OCI-LY7 (cell line): ENCODE measurements around the gene WDR91. TPM values are rescaled to one million over a fixed set of nuclear protein-coding genes. Genes with fewer than 3 reads are reported as not detected.

Experiments used
- BruUV-seq: library from RNA; stranded (reverse); fragments of 400-500 nt; replicated peaks from 2 replicates; lab custom pipeline; 2021; lab: Mats Ljungman, UMichigan
- CTCF ChIA-PET: fragments of 300-600 bp; sonication (Branson Sonifier 250); formaldehyde crosslinking; loops from one replicate; lab custom pipeline; 2022; ENCODE audit warnings: antibody characterized with exemption; ENCODE audit not compliant: unreplicated experiment; lab: Charles Lee
- POLR2A ChIA-PET: fragments of 300-600 bp; sonication (Branson Sonifier 250); formaldehyde crosslinking; loops from one replicate; lab custom pipeline; 2022; ENCODE audit warnings: antibody characterized with exemption; lab: Charles Lee
- DNase-seq: peaks from one replicate; pipeline ENCODE4 v3.0.0-alpha.2; 2015; ENCODE audit warnings: low spot score
- H2AFZ ChIP-seq: fragments of 200-600 bp; sonication (generic), shearing (Covaris generic); 2 replicates; pipeline ENCODE4 v1.6.1; 2014; ENCODE audit warnings: mild to moderate bottlenecking, antibody characterized with exemption, low read length, moderate library complexity
- H3K27ac ChIP-seq: fragments of 200-600 bp; sonication (generic); 2 replicates; pipeline ENCODE4 v1.5.1; 2014; ENCODE audit warnings: mixed run types, low read depth, mild to moderate bottlenecking, moderate library complexity, low read length, inconsistent platforms; ENCODE audit not compliant: poor library complexity, severe bottlenecking
- H3K36me3 ChIP-seq: fragments of 200-600 bp; sonication (generic); 2 replicates; pipeline ENCODE4 v1.6.1; 2014; ENCODE audit warnings: mild to moderate bottlenecking, antibody characterized with exemption, low read length, moderate library complexity, mixed read lengths; ENCODE audit not compliant: insufficient read depth
- H3K4me1 ChIP-seq: fragments of 200-600 bp; sonication (generic); 2 replicates; pipeline ENCODE4 v1.5.1; 2014; ENCODE audit warnings: mild to moderate bottlenecking, low read length; ENCODE audit not compliant: insufficient read depth, poor library complexity, severe bottlenecking
- H3K4me2 ChIP-seq: fragments of 200-600 bp; sonication (generic); 2 replicates; pipeline ENCODE4 v1.6.1; 2014; ENCODE audit warnings: mild to moderate bottlenecking, low read length
- H3K4me3 ChIP-seq: fragments of 200-600 bp; sonication (generic); 2 replicates; pipeline ENCODE4 v1.5.1; 2014; ENCODE audit warnings: mild to moderate bottlenecking, low read depth, low read length; ENCODE audit not compliant: poor library complexity, severe bottlenecking
- H3K79me2 ChIP-seq: fragments of 200-600 bp; sonication (generic); 2 replicates; pipeline ENCODE4 v1.6.1; 2016; ENCODE audit warnings: low read depth, mild to moderate bottlenecking, low read length, moderate library complexity, mixed read lengths; ENCODE audit not compliant: insufficient read depth
- H3K9me2 ChIP-seq: fragments of 200-600 bp; sonication (generic); 2 replicates; pipeline ENCODE4 v1.6.1; 2016; ENCODE audit warnings: mild to moderate bottlenecking, low read length, mixed read lengths; ENCODE audit not compliant: insufficient read depth
- H3K9me3 ChIP-seq: fragments of 200-600 bp; sonication (generic); 2 replicates; pipeline ENCODE4 v1.6.1; 2014; ENCODE audit warnings: mild to moderate bottlenecking, mixed run types, low read length, mixed read lengths
- H4K20me1 ChIP-seq: fragments of 200-600 bp; sonication (generic); 2 replicates; pipeline ENCODE4 v1.6.1; 2014; ENCODE audit warnings: mild to moderate bottlenecking, antibody characterized with exemption, low read length, moderate library complexity, mixed read lengths; ENCODE audit not compliant: insufficient read depth
- EZH2phosphoT487 ChIP-seq: fragments of 200-600 bp; sonication (generic); IDR thresholded peaks from 2 replicates; pipeline ENCODE4 v1.6.1; 2018; ENCODE audit warnings: low read depth, borderline replicate concordance, mild to moderate bottlenecking, mixed run types, antibody characterized with exemption, low read length, moderate library complexity, mixed read lengths
- intact Hi-C: fragments of 100-400 bp; cut with micrococcal nuclease; formaldehyde crosslinking; loops from one replicate; pipeline ENCODE4 v1.10.0; 2022; ENCODE audit not compliant: unreplicated experiment
- microRNA-seq: library from miRNA; unstranded; fragments of <30 nt; microRNA quantifications from one replicate; pipeline ENCODE4 v1.2.0, GENCODE V29; 2022; ENCODE audit warnings: borderline replicate concordance
- small RNA-seq: library from RNA; depleted of rRNA; stranded (forward); fragments of <200 nt; gene quantifications from one replicate; pipeline ENCODE3, GENCODE V24; 2014
- total RNA-seq, 2 experiments: library from RNA; depleted of rRNA in 1 of 2; stranded (reverse); fragments of >200 nt in 1 of 2; shearing (Covaris generic) in 1 of 2; gene quantifications; 2 replicates each; pipeline ENCODE4 v1.2.3, GENCODE V29; 2014 to 2022
- TF ChIP-seq, protein P1 (sequence below): fragments of 200-600 bp; sonication (generic); conservative IDR thresholded peaks from 2 replicates; pipeline ENCODE4 v1.5.1; 2014; ENCODE audit warnings: mild to moderate bottlenecking, antibody characterized with exemption, low read length, moderate library complexity, mixed read lengths

Gene WDR91
- total RNA-seq, 2 experiments from 2014 or later, result 13.6 to 17.1 TPM

DNA sequence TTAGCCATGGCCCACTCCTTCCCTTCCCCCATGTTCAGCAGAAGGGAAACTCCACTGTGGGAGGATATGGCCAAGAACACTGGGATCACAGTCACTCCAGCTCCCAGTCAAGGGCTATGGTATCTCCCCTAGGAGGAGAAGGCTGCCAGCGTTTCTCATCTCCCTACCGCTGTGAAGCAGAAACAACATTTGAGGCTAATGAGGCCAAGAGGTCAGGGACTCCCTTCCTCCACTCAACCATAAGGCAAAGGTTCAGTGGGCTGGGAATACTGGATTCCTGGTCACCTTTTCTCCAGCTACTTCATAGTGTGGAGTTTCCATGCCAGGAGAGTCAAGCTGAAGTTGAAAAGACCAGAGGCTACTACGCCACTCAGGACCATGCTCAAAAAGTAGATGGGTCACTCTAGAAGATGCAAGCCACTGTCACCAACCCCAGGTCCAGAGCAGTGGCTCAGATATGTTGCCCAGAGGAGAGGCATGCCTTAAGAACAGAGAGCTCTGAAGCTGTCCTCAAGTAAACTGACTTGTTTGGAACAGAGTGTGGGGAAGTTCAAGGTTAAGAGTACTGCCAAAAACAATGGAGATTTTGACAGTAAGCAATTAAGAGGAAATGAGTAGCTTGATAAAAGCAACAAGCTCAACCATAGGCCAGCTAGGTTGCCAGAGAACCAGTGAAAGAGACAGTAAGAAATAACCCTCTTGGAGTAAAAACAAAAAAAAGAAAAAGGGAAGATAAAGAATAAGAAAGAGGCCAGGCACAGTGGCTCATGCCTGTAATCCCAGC is 67.2 kb downstream of the WDR91 start:
- H3K36me3 ChIP-seq, result no peaks in the 10 kb centered on the region
- no peak overlapping the region for H3K4me2 ChIP-seq
- H3K4me1 ChIP-seq, result peaks cover 9% of the 10 kb centered on the region
- DNase-seq, result no peak
- no peaks in the 10 kb centered on the region for H3K9me3 ChIP-seq
- TF ChIP-seq, protein P1, sequence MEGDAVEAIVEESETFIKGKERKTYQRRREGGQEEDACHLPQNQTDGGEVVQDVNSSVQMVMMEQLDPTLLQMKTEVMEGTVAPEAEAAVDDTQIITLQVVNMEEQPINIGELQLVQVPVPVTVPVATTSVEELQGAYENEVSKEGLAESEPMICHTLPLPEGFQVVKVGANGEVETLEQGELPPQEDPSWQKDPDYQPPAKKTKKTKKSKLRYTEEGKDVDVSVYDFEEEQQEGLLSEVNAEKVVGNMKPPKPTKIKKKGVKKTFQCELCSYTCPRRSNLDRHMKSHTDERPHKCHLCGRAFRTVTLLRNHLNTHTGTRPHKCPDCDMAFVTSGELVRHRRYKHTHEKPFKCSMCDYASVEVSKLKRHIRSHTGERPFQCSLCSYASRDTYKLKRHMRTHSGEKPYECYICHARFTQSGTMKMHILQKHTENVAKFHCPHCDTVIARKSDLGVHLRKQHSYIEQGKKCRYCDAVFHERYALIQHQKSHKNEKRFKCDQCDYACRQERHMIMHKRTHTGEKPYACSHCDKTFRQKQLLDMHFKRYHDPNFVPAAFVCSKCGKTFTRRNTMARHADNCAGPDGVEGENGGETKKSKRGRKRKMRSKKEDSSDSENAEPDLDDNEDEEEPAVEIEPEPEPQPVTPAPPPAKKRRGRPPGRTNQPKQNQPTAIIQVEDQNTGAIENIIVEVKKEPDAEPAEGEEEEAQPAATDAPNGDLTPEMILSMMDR, result no peak
- TF ChIP-seq EZH2phosphoT487, result no peak
- no peaks in the 10 kb centered on the region for H3K9me2 ChIP-seq
- no peaks in the 10 kb centered on the region for H4K20me1 ChIP-seq
- no peak overlapping the region for H3K27ac ChIP-seq
- CTCF ChIA-PET, result no interaction called here
- no TSS peak for BruUV-seq
- H2AFZ ChIP-seq, result no peak overlapping the region
- POLR2A ChIA-PET, result interaction anchor here (0.6 kb wide), 1 partner anchor 70 kb away, joined by 3 read pairs; no protein-coding TSS in a partner anchor
- no peak overlapping the region for H3K4me3 ChIP-seq
- intact Hi-C loops, result no loop called here
- no peaks in the 10 kb centered on the region for H3K79me2 ChIP-seq

Small RNA genes lying within 50 kb of the gene (microRNA-seq; reads per million reads assigned to microRNA genes)
- 4.5 reads per million for gene MIR6509

Small RNA genes lying within 50 kb of the gene (small RNA-seq; reads per million reads assigned to genes)
- not detected for gene MIR6509

Other genes with a start within 250 kb of the WDR91 start
- gene AGBL3, start 225.0 kb downstream of the WDR91 start, total RNA-seq (2014; rRNA removed; shearing (Covaris generic)), result 3.5 and 5.3 TPM in 2 replicates
- gene AGBL3, start 225.0 kb downstream of the WDR91 start, total RNA-seq (2022), result 4.9 and 7.1 TPM in 2 replicates
- gene TMEM140, start 63.5 kb downstream of the WDR91 start, total RNA-seq (2014; rRNA removed; shearing (Covaris generic)), result 0.41 TPM in 1 of 2 replicates, not detected in the other
- gene TMEM140, start 63.5 kb downstream of the WDR91 start, total RNA-seq (2022), result 1.6 and 1.7 TPM in 2 replicates
- gene CYREN, start 40.8 kb downstream of the WDR91 start, total RNA-seq (2014; rRNA removed; shearing (Covaris generic)), result 64.0 and 69.4 TPM in 2 replicates
- 81.9 and 85.0 TPM in 2 replicates for gene CYREN, start 40.8 kb downstream of the WDR91 start, total RNA-seq (2022)
- gene STRA8, start 22.3 kb upstream of the WDR91 start, total RNA-seq (2014; rRNA removed; shearing (Covaris generic)), result not detected in 2 replicates
- not detected in 2 replicates for gene STRA8, start 22.3 kb upstream of the WDR91 start, total RNA-seq (2022)